K562 (cell line): ENCODE data around the gene CASTOR1. TPM values are rescaled to one million over a fixed set of nuclear protein-coding genes. Genes with fewer than 3 reads are reported as not detected.

Experiments
- ATAC-seq: fragments of 200-7000 bp; cut with Tn5 transposase; 3 replicates; pipeline ENCODE4 v1.9.1; 2020; ENCODE audit warnings: moderate library complexity
- BruUV-seq: library from RNA; stranded (reverse); fragments of 400-500 nt; replicated peaks from 2 replicates; lab custom pipeline; 2021; lab: Mats Ljungman, UMichigan
- CTCF ChIA-PET: fragments of 300-600 bp; formaldehyde crosslinking; extraction: SDS; loops from one replicate; lab custom pipeline; 2021; ENCODE audit warnings: low intra/inter-chr PET ratio; lab: Yijun Ruan, JAX
- POLR2A ChIA-PET: fragments of 300-600, 350-650 bp; sonication (Branson Sonifier 250); formaldehyde crosslinking; extraction: SDS; loops from one replicate; lab custom pipeline; 2021; ENCODE audit warnings: antibody characterized with exemption, inconsistent platforms; lab: Yijun Ruan, JAX
- DNase-seq, 4 experiments: peaks; one replicate each; pipeline versions ENCODE4 v3.0.0 to v3.0.0-alpha.2; 2011 to 2018; ENCODE audit warnings: low spot score in 3 of 4, mixed read lengths in 3 of 4; ENCODE audit errors: extremely low read depth in 1 of 4
- FAIRE-seq: peaks from 2 replicates; lab custom pipeline; 2011; peaks lifted over from hg19 to GRCh38; lab: Jason Lieb, UNC
- H2AFZ ChIP-seq: 2 replicates; pipeline ENCODE4 v1.6.0; 2011; ENCODE audit warnings: low read depth, low read length, control low read depth, inconsistent platforms
- H3K27ac ChIP-seq: fragments of 200-600 bp; 3 replicates; pipeline ENCODE4 v1.8.0; 2011; ENCODE audit warnings: low read depth, mild to moderate bottlenecking, control low read depth, inconsistent platforms, low read length, moderate library complexity, mixed read lengths; ENCODE audit errors: extremely low read depth
- H3K27me3 ChIP-seq, 2 experiments: fragments of 300-600 bp in 1 of 2; 2 replicates in 1 of 2; 3 replicates in 1 of 2; pipeline versions ENCODE4 v1.6.0 to v1.8.0; 2011; ENCODE audit warnings: inconsistent platforms in 2 of 2, low read length in 2 of 2, mild to moderate bottlenecking in 1 of 2, mixed read lengths in 1 of 2, moderate library complexity in 1 of 2; ENCODE audit not compliant: control insufficient read depth in 2 of 2, insufficient read depth in 2 of 2
- H3K36me3 ChIP-seq: fragments of 300-600 bp; 3 replicates; pipeline ENCODE4 v1.8.0; 2011; ENCODE audit warnings: mild to moderate bottlenecking, low read length, inconsistent platforms; ENCODE audit not compliant: control insufficient read depth, insufficient read depth
- H3K4me1 ChIP-seq, 2 experiments: fragments of 200-600 bp in 1 of 2; replicated peaks in 1 of 2; 2 replicates in 1 of 2; 3 replicates in 1 of 2; pipeline versions ENCODE4 v1.5.1 to v1.8.0; 2011; ENCODE audit warnings: inconsistent platforms in 2 of 2, low read length in 2 of 2, mild to moderate bottlenecking in 1 of 2, mixed read lengths in 1 of 2, moderate library complexity in 1 of 2; ENCODE audit not compliant: control insufficient read depth in 2 of 2, insufficient read depth in 2 of 2
- H3K4me2 ChIP-seq: 2 replicates; pipeline ENCODE4 v1.6.1; 2011; ENCODE audit warnings: low read length, control low read depth, inconsistent platforms, mixed read lengths; ENCODE audit not compliant: insufficient read depth
- H3K4me3 ChIP-seq: fragments of 200-600 bp; sonication (generic), shearing (Covaris generic); 2 replicates; pipeline ENCODE4 v1.5.1; 2016; ENCODE audit warnings: control low read depth, inconsistent platforms
- H3K79me2 ChIP-seq: fragments of 200-600 bp; 3 replicates; pipeline ENCODE4 v1.8.0; 2011; ENCODE audit warnings: low read length, inconsistent platforms; ENCODE audit not compliant: control insufficient read depth, insufficient read depth
- H3K9ac ChIP-seq, 2 experiments: 2 replicates each; pipeline versions ENCODE4 v1.6.0 to v1.6.1; 2011; ENCODE audit warnings: low read depth in 2 of 2, low read length in 2 of 2, control low read depth in 1 of 2, inconsistent platforms in 1 of 2, mild to moderate bottlenecking in 1 of 2, mixed read lengths in 1 of 2; ENCODE audit not compliant: insufficient read depth in 1 of 2
- H3K9me1 ChIP-seq: one replicate; pipeline ENCODE4 v1.6.0; 2011; ENCODE audit warnings: inconsistent platforms, mild to moderate bottlenecking, low read length, moderate library complexity; ENCODE audit not compliant: control insufficient read depth, insufficient read depth
- H3K9me3 ChIP-seq: replicated peaks from 2 replicates; pipeline ENCODE4 v1.5.1; 2011; ENCODE audit warnings: low read depth, low read length, inconsistent platforms; ENCODE audit not compliant: control insufficient read depth, insufficient read depth
- H4K20me1 ChIP-seq: replicated peaks from 2 replicates; pipeline ENCODE4 v1.6.1; 2011; ENCODE audit warnings: low read length, inconsistent platforms, mixed read lengths; ENCODE audit not compliant: control insufficient read depth, insufficient read depth
- BCOR ChIP-seq: fragments of 450-650 bp; IDR thresholded peaks from 2 replicates; pipeline ENCODE4 v1.6.1; 2016
- BDP1 ChIP-seq: IDR thresholded peaks from 3 replicates; pipeline ENCODE4 v1.6.1; 2011; ENCODE audit not compliant: insufficient read length, insufficient read depth
- ELK1 ChIP-seq: sonication (generic); formaldehyde crosslinking; IDR thresholded peaks from 2 replicates; pipeline ENCODE4 v1.8.1; 2022; ENCODE audit warnings: missing genetic modification reagents
- RBM25 ChIP-seq: fragments of 200-400 bp; formaldehyde crosslinking; IDR thresholded peaks from 2 replicates; pipeline ENCODE4 v1.6.1; 2018; ENCODE audit warnings: low read length, low read depth, moderate library complexity; ENCODE audit not compliant: severe bottlenecking
- TRIM25 ChIP-seq: fragments of 450-650 bp; IDR thresholded peaks from 2 replicates; pipeline ENCODE4 v1.7.0; 2016; ENCODE audit warnings: borderline replicate concordance
- ZBED1 ChIP-seq: IDR thresholded peaks from 2 replicates; pipeline ENCODE4 v1.6.1; 2014
- WGBS: fragments of 100-300 bp; shearing (Covaris generic); methylation state at CpG from one replicate; pipeline ENCODE4 v1.1.6; 2016; ENCODE audit warnings: low coverage, mixed read lengths; ENCODE audit not compliant: insufficient coverage; ENCODE audit errors: missing lambda C conversion rate; 5-methylcytosine and 5-hydroxymethylcytosine counted together
- in situ Hi-C: fragments of 300-500 bp; cut with MboI; formaldehyde crosslinking; loops from 4 replicates; pipeline ENCODE4 v1.15.0; 2018; ENCODE audit warnings: inconsistent platforms, mixed read lengths
- intact Hi-C: fragments of 100-400 bp; cut with micrococcal nuclease; formaldehyde crosslinking; loops from 2 replicates; pipeline ENCODE4 v1.14.2; 2022
- polyA plus RNA-seq, 8 experiments: library from polyadenylated mRNA; depleted of rRNA in 4 of 8; stranded (reverse) in 5 of 8; unstranded in 3 of 8; fragments of >200 nt; fragmentation: Nextera tagmentation in 2 of 8; fragmentation: Illumina TruSeq in 1 of 8; extraction: Ambion mirVana in 2 of 8; extraction: Trizol in 1 of 8; gene quantifications; 2 replicates each; pipeline versions ENCODE4 v1.2.1 to v1.2.3, GENCODE V29; 2011 to 2014; ENCODE audit warnings: inconsistent platforms in 1 of 8, missing spikeins in 1 of 8
- total RNA-seq, 7 experiments: library from RNA; depleted of rRNA in 6 of 7; stranded (reverse); fragments of >200 nt in 6 of 7; fragmentation: Illumina TruSeq in 2 of 7; extraction: Trizol in 2 of 7; gene quantifications; 2 replicates each; pipeline versions ENCODE4 v1.2.1 to v1.2.3, GENCODE V29; 2011 to 2021; ENCODE audit warnings: low replicate concordance in 1 of 7
- TF ChIP-seq, protein P1 (sequence below), 2 experiments: fragments of 450-650 bp; conservative IDR thresholded peaks; 2 replicates each; pipeline ENCODE4 v1.6.1; 2017; ENCODE audit warnings: mild to moderate bottlenecking in 2 of 2, moderate library complexity in 2 of 2

CASTOR1 gene
- total and polyA plus RNA-seq, 9 of the 15 experiments (the other 6 are each of a cell fraction or from before 2014, with no cell fraction given), result 0.35 to 2.6 (median 1.1) TPM

GRCh38 chr22:30265131-30265720 is 24.1 kb downstream of the CASTOR1 start:
- no peaks in the 10 kb centered on the region for H4K20me1 ChIP-seq
- peaks cover 2 to 46% of the 10 kb centered on the region in 2 experiments; a peak in 3 of 5 replicates for H3K4me1 ChIP-seq
- no TSS peak for BruUV-seq
- POLR2A ChIA-PET, result interaction anchor here (0.6 kb wide), 2 partner anchors 74 to 222 kb away, joined by 3 read pairs; no protein-coding TSS in a partner anchor
- H3K4me2 ChIP-seq, result no peak overlapping the region
- FAIRE-seq, result no peak
- no peak for TF ChIP-seq BDP1
- 0 out of 2 replicates have a peak, but pooled peaks have one; percentile 12 for TF ChIP-seq BCOR
- TF ChIP-seq RBM25, result peak; percentile 24
- TF ChIP-seq, all 486 proteins: peak for 2
- no peaks in the 10 kb centered on the region for H3K9me1 ChIP-seq
- no peak for ATAC-seq
- intact Hi-C loops (no loop called here), in situ Hi-C loops (loop anchor here (5.0 kb wide), 1 partner anchor 127 kb away; no protein-coding TSS in a partner anchor)
- H3K9me3 ChIP-seq, result no peaks in the 10 kb centered on the region
- H3K27ac ChIP-seq, result no peak overlapping the region
- 63% methylated on average over 6 of the region's 9 CpGs for WGBS
- no peak overlapping the region; a peak in 1 of 4 replicates for H3K9ac ChIP-seq
- H3K79me2 ChIP-seq, result no peaks in the 10 kb centered on the region
- no peak overlapping the region for H2AFZ ChIP-seq
- H3K27me3 ChIP-seq, result no peaks in the 10 kb centered on the region
- no peaks in the 10 kb centered on the region for H3K36me3 ChIP-seq
- H3K4me3 ChIP-seq, result no peak overlapping the region
- CTCF ChIA-PET, result no interaction called here
- DNase-seq, result no peak

- intact Hi-C loops, result loop anchor here (1.0 kb wide), 1 partner anchor 22 kb away; no protein-coding TSS in a partner anchor
- in situ Hi-C loops, result no loop called here
- Histone ChIP-seq H2AFZ (no peak overlapping the region; the same call in 1 of the 2 replicates), H3K4me2 (no peak overlapping the region), H3K9ac (no peak overlapping the region; a peak in 1 of 4 replicates), H4K20me1 (no peaks in the 10 kb centered on the region), H3K9me3 (no peaks in the 10 kb centered on the region), H3K4me3 (no peak overlapping the region), H3K27me3 (no peaks in the 10 kb centered on the region), H3K36me3 (no peaks in the 10 kb centered on the region), H3K9me1 (no peaks in the 10 kb centered on the region), H3K4me1 (peaks cover 2 to 46% of the 10 kb centered on the region in 2 experiments; a peak in 3 of 5 replicates), H3K27ac (no peak overlapping the region), H3K79me2 (no peaks in the 10 kb centered on the region)
- DNase-seq, result no peak
- 24% methylated on average over 3 of the region's 17 CpGs for WGBS
- BruUV-seq, result no TSS peak
- CTCF ChIA-PET, result interaction anchor here (0.9 to 2.4 kb wide), 3 partner anchors 23 to 123 kb away, joined by 3 to 23 read pairs (median 16); partner anchors contain the start of genes RNF215 and TBC1D10A
- FAIRE-seq, result no peak
- TF ChIP-seq TRIM25, result no peak
- TF ChIP-seq, protein P1, sequence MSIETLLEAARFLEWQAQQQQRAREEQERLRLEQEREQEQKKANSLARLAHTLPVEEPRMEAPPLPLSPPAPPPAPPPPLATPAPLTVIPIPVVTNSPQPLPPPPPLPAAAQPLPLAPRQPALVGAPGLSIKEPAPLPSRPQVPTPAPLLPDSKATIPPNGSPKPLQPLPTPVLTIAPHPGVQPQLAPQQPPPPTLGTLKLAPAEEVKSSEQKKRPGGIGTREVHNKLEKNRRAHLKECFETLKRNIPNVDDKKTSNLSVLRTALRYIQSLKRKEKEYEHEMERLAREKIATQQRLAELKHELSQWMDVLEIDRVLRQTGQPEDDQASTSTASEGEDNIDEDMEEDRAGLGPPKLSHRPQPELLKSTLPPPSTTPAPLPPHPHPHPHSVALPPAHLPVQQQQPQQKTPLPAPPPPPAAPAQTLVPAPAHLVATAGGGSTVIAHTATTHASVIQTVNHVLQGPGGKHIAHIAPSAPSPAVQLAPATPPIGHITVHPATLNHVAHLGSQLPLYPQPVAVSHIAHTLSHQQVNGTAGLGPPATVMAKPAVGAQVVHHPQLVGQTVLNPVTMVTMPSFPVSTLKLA (conservative IDR thresholded peaks at IDR 0.05), result no peak
- no peak for TF ChIP-seq ZBED1
- TF ChIP-seq ELK1, result no peak
- POLR2A ChIA-PET, result interaction anchor here (0.7 to 0.8 kb wide), 2 partner anchors 123 to 244 kb away, joined by 3 read pairs; partner anchors contain the start of gene RNF215
- ATAC-seq, result no peak
These were observed 25.4 kb downstream of the CASTOR1 start for GRCh38 chr22:30263883-30264282.
